C4-2B (cell line): Measurements from ENCODE around the gene SLC22A16.

Experiments used
- ZFX ChIP-seq: fragments of 450-650 bp; IDR thresholded peaks from 2 replicates; pipeline ENCODE4 v1.6.1; 2017
- TF ChIP-seq, protein P1 (sequence below): fragments of 450-650 bp; conservative IDR thresholded peaks from 2 replicates; pipeline ENCODE4 v1.5.1; 2017; ENCODE audit warnings: mild to moderate bottlenecking

DNA sequence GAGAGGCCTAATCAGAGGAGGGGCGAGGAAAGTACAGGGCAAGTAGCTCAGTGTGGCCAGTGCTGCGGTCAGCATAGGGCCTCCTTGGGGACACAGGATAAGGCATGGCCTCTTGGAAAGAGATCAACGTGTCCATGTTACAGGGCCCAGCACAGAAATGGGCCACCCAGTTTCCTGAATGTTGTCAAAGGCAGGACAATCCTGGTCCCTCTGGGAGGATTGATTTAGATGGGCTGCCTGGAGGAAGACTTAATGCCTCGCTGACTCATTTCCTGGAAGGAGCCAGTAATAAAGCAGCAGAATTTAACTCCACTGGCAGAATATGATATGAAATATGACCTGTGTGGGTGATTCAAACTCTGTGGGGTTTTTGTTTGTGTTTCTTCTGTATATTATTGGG, 77.6 kb downstream of the SLC22A16 start:
- TF ChIP-seq, protein P1, sequence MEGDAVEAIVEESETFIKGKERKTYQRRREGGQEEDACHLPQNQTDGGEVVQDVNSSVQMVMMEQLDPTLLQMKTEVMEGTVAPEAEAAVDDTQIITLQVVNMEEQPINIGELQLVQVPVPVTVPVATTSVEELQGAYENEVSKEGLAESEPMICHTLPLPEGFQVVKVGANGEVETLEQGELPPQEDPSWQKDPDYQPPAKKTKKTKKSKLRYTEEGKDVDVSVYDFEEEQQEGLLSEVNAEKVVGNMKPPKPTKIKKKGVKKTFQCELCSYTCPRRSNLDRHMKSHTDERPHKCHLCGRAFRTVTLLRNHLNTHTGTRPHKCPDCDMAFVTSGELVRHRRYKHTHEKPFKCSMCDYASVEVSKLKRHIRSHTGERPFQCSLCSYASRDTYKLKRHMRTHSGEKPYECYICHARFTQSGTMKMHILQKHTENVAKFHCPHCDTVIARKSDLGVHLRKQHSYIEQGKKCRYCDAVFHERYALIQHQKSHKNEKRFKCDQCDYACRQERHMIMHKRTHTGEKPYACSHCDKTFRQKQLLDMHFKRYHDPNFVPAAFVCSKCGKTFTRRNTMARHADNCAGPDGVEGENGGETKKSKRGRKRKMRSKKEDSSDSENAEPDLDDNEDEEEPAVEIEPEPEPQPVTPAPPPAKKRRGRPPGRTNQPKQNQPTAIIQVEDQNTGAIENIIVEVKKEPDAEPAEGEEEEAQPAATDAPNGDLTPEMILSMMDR, result no peak
- no peak for TF ChIP-seq ZFX
